ENCODE data around the gene KRTAP9-2. TPM values are rescaled to one million over a fixed set of nuclear protein-coding genes. Genes with fewer than 3 reads are reported as not detected.

Gene KRTAP9-2, protein sequence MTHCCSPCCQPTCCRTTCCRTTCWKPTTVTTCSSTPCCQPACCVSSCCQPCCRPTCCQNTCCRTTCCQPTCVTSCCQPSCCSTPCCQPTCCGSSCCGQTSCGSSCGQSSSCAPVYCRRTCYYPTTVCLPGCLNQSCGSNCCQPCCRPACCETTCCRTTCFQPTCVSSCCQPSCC
- not detected in 2 replicates for total RNA-seq

DNA sequence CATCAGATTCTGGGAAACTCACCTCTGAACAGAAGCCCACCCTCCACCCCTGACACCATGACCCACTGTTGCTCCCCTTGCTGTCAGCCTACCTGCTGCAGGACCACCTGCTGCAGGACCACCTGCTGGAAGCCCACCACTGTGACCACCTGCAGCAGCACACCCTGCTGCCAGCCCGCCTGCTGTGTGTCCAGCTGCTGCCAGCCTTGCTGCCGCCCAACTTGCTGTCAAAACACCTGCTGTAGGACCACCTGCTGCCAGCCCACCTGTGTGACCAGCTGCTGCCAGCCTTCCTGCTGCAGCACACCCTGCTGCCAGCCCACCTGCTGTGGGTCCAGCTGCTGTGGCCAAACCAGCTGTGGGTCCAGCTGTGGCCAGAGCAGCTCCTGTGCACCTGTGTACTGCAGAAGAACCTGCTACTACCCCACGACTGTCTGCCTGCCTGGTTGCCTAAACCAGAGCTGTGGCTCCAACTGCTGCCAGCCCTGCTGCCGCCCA is at the start of gene KRTAP9-2:
TSS of gene KRTAP9-2 (plus strand) at position 51 of the 498 bp plus-strand sequence. CDS start at position 58, 7 bp downstream.

DNA sequence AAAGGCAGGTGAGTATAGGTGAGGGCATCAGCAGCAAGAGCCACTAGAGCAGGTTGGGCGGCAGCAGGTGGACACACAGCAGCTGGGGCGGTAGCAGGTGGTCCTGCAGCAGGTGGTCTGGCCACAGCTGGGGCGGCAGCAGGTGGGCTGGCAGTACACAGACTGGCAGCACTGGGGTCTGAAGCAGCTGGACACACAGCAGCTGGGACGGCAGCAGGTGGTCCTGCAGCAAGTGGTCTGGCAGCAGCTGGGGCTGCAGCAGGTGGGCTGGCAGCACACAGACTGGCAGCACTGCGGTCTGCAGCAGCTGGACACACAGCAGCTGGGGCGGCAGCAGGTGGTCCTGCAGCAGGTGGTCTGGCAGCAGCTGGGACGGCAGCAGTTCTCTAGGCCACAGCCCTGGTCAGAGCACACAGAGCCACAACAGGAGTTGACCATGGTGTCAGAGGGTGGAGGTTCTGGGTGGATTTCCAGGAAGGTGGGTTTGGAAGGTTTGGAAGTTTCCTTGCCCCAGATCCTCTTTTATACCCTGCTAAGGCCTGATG is 48.6 kb upstream of the KRTAP9-2 start, which contains the start of gene KRTAP4-2:
TSS of gene KRTAP4-2 (minus strand) at position 495 of the 545 bp plus-strand sequence. CDS start at position 438, 57 bp downstream.

DNA sequence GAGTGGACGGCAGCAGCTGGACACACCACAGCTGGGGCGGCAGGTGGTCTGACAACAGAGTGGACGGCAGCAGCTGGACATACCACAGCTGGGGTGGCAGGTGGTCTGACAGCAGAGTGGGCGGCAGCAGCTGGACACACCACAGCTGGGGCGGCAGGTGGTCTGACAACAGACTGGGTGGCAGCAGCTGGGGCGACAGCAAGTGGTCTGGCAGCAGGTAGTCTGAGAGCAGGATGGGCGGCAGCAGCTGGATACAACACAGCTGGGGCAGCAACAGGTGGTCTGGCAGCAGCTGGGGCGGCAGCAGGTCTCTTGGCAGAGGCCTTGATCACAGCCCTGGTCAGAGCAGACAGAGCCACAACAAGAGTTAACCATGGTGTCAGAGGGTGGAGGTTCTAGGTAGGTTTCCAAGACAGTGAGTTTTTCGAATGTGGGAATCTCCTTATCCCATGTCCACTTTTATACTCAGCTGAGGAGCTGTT is 41.9 kb upstream of the KRTAP9-2 start, which contains the start of gene KRTAP4-1:
TSS of gene KRTAP4-1 (minus strand) at position 432 of the 482 bp plus-strand sequence. CDS start at position 375, 57 bp downstream.

DNA sequence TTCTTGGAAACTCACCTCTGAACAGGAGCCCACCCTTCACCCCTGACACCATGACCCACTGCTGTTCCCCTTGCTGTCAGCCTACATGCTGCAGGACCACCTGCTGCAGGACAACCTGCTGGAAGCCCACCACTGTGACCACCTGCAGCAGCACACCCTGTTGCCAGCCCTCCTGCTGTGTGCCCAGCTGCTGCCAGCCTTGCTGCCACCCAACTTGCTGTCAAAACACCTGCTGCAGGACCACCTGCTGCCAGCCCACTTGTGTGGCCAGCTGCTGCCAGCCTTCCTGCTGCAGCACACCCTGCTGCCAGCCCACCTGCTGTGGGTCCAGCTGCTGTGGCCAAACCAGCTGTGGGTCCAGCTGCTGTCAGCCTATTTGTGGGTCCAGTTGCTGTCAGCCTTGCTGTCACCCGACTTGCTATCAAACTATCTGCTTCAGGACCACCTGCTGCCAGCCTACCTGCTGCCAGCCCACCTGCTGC is 36.6 kb upstream of the KRTAP9-2 start, which contains the start of gene KRTAP9-1:
TSS of gene KRTAP9-1 (plus strand) at position 51 of the 482 bp plus-strand sequence. CDS start at position 51, 0 bp downstream.

DNA sequence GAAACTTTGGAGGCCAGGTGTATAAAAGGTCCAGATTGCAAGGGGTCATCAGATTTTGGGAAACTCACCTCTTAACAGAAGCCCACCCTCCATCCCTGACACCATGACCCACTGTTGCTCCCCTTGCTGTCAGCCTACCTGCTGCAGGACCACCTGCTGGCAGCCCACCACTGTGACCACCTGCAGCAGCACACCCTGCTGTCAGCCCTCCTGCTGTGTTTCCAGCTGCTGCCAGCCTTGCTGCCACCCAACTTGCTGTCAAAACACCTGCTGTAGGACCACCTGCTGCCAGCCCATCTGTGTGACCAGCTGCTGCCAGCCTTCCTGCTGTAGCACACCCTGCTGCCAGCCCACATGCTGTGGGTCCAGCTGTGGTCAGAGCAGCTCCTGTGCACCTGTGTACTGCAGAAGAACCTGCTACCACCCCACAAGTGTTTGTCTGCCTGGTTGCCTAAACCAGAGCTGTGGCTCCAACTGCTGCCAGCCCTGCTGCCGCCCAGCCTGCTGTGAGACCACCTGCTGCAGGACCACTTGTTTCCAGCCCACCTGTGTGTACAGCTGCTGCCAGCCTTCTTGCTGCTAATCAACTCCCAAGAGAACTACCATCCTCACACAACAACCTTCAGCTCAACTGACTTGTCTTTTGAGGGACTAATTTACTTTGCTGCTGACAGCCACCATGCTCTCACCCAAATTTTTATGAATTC is 6.1 kb downstream of the KRTAP9-2 start, which contains the start of gene KRTAP9-3:
TSS of gene KRTAP9-3 (plus strand) at position 51 of the 707 bp plus-strand sequence. CDS start at position 104, 53 bp downstream.

DNA sequence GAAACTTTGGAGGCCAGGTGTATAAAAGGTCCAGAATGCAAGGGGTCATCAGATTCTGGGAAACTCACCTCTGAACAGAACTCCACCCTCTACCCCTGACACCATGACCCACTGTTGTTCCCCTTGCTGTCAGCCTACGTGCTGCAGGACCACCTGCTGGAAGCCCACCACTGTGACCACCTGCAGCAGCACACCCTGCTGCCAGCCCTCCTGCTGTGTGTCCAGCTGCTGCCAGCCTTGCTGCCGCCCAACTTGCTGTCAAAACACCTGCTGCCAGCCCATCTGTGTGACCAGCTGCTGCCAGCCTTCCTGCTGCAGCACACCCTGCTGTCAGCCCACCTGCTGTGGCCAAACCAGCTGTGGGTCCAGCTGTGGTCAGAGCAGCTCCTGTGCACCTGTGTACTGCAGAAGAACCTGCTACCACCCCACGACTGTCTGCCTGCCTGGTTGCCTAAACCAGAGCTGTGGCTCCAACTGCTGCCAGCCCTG is 11.5 kb downstream of the KRTAP9-2 start, which contains the start of gene KRTAP9-8:
TSS of gene KRTAP9-8 (plus strand) at position 51 of the 489 bp plus-strand sequence. CDS start at position 104, 53 bp downstream.

DNA sequence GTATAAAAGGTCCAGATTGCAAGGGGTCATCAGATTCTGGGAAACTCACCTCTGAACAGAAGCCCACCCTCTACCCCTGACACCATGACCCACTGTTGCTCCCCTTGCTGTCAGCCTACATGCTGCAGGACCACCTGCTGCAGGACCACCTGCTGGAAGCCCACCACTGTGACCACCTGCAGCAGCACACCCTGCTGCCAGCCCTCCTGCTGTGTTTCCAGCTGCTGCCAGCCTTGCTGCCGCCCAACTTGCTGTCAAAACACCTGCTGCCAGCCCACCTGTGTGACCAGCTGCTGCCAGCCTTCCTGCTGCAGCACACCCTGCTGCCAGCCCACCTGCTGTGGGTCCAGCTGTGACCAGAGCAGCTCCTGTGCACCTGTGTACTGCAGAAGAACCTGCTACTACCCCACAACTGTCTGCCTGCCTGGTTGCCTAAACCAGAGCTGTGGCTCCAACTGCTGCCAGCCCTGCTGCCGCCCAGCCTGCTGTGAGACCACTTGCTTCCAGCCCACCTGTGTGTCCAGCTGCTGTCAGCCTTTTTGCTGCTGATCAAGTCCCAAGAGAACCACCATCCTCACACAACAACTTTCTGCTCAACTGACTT is 23.3 kb downstream of the KRTAP9-2 start, which contains the start of gene KRTAP9-4:
TSS of gene KRTAP9-4 (plus strand) at position 51 of the 604 bp plus-strand sequence. CDS start at position 85, 34 bp downstream.

DNA sequence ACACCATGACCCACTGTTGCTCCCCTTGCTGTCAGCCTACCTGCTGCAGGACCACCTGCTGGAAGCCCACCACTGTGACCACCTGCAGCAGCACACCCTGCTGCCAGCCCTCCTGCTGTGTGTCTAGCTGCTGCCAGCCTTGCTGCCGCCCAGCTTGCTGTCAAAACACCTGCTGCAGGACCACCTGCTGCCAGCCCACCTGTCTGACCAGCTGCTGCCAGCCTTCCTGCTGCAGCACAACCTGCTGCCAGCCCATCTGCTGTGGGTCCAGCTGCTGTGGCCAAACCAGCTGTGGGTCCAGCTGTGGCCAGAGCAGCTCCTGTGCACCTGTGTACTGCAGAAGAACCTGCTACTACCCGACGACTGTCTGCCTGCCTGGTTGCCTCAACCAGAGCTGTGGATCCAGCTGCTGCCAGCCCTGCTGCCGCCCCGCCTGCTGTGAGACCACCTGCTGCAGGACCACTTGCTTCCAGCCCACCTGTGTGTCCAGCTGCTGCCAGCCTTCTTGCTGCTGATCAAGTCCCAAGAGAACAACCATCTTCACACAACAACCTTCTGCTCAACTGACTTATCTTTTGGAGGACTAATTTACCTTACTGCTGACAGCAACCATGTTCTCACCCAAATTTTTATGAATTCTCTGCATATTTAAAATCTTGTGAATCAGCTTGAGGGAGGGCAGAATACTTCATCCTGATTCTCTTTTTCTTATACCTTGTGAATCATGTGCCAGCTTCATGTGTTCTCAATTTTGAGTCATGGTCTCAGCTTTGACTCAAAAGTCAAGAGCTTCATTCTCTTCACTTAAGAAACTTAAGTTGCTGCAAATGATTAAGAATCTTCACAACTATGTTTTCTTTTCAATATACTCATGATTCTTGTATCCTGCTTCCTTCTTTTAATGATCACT is 29.2 kb downstream of the KRTAP9-2 start, which contains the start of gene KRTAP9-9:
TSS of gene KRTAP9-9 (plus strand) at position 4 of the 910 bp plus-strand sequence.

DNA sequence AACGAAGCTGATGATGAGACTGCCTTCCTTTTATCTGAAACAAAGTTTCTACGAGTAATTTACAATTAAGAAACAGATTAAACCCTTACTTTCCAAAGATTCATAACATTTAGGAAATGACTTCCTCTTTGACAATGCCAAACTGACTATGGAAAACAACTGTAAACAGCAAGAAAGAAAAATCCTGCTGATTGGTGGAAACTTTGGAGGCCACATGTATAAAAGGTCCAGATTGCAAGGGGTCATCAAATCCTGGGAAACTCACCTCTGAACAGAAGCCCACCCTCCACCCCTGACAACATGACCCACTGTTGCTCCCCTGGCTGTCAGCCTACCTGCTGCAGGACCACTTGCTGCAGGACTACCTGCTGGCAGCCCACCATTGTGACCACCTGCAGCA is 38.6 kb downstream of the KRTAP9-2 start, which contains the start of gene KRTAP9-6:
TSS of gene KRTAP9-6 (plus strand) at position 301 of the 400 bp plus-strand sequence. CDS start at position 301, 0 bp downstream.

DNA sequence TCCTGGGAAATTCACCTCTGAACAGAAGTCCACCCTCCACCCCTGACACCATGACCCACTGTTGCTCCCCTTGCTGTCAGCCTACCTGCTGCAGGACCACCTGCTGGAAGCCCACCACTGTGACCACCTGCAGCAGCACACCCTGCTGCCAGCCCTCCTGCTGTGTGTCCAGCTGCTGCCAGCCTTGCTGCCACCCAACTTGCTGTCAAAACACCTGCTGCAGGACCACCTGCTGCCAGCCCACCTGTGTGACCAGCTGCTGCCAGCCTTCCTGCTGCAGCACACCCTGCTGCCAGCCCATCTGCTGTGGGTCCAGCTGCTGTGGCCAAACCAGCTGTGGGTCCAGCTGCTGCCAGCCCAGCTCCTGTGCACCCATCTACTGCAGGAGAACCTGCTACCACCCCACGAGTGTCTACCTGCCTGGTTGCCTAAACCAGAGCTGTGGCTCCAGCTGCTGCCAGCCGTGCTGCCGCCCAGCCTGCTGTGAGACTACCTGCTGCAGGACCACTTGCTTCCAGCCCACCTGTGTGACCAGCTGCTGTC is 49.3 kb downstream of the KRTAP9-2 start, which contains the start of gene KRTAP9-7:
TSS of gene KRTAP9-7 (plus strand) at position 51 of the 543 bp plus-strand sequence. CDS start at position 51, 0 bp downstream.

Other genes starting within 250 kb of the KRTAP9-2 start
- gene KRT40, start 242.3 kb upstream of the KRTAP9-2 start, total RNA-seq, result not detected in 2 replicates
- gene KRTAP3-3, start 232.5 kb upstream of the KRTAP9-2 start, total RNA-seq, result not detected in 2 replicates
- not detected in 2 replicates for gene KRTAP3-2, start 226.7 kb upstream of the KRTAP9-2 start, total RNA-seq
- not detected in 2 replicates for gene KRTAP3-1, start 217.5 kb upstream of the KRTAP9-2 start, total RNA-seq
- not detected in 2 replicates for gene KRTAP1-5, start 199.4 kb upstream of the KRTAP9-2 start, total RNA-seq
- not detected in 2 replicates for gene KRTAP1-4, start 196.5 kb upstream of the KRTAP9-2 start, total RNA-seq
- not detected in 2 replicates for gene KRTAP1-3, start 191.8 kb upstream of the KRTAP9-2 start, total RNA-seq
- not detected in 2 replicates for gene KRTAP1-1, start 185.2 kb upstream of the KRTAP9-2 start, total RNA-seq
- not detected in 2 replicates for gene KRTAP2-1, start 179.3 kb upstream of the KRTAP9-2 start, total RNA-seq
- gene KRTAP2-2, start 171.4 kb upstream of the KRTAP9-2 start, total RNA-seq, result not detected in 2 replicates
- gene KRTAP2-3, start 166.5 kb upstream of the KRTAP9-2 start, total RNA-seq, result 0.15 and 0.62 TPM in 2 replicates
- gene KRTAP2-4, start 160.8 kb upstream of the KRTAP9-2 start, total RNA-seq, result not detected in 2 replicates
- gene KRTAP4-7, start 142.5 kb upstream of the KRTAP9-2 start, total RNA-seq, result not detected in 2 replicates
- not detected in 2 replicates for gene KRTAP4-8, start 128.5 kb upstream of the KRTAP9-2 start, total RNA-seq
- not detected in 2 replicates for gene KRTAP4-16, start 124.4 kb upstream of the KRTAP9-2 start, total RNA-seq
- not detected in 2 replicates for gene KRTAP4-9, start 121.3 kb upstream of the KRTAP9-2 start, total RNA-seq
- not detected in 2 replicates for gene KRTAP4-11, start 108.3 kb upstream of the KRTAP9-2 start, total RNA-seq
- gene KRTAP4-12, start 102.5 kb upstream of the KRTAP9-2 start, total RNA-seq, result not detected in 2 replicates
- gene KRTAP4-6, start 86.1 kb upstream of the KRTAP9-2 start, total RNA-seq, result not detected in 2 replicates
- gene KRTAP4-5, start 76.8 kb upstream of the KRTAP9-2 start, total RNA-seq, result not detected in 2 replicates
- not detected in 2 replicates for gene KRTAP4-4, start 65.9 kb upstream of the KRTAP9-2 start, total RNA-seq
- gene KRTAP4-3, start 58.4 kb upstream of the KRTAP9-2 start, total RNA-seq, result not detected in 2 replicates
- not detected in 2 replicates for gene KRTAP4-2, start 48.4 kb upstream of the KRTAP9-2 start, total RNA-seq
- gene KRTAP4-1, start 41.7 kb upstream of the KRTAP9-2 start, total RNA-seq, result not detected in 2 replicates
- gene KRTAP9-1, start 36.8 kb upstream of the KRTAP9-2 start, total RNA-seq, result not detected in 2 replicates
- not detected in 2 replicates for gene KRTAP9-3, start 5.8 kb downstream of the KRTAP9-2 start, total RNA-seq
- not detected in 2 replicates for gene KRTAP9-8, start 11.4 kb downstream of the KRTAP9-2 start, total RNA-seq
- gene KRTAP9-4, start 23.0 kb downstream of the KRTAP9-2 start, total RNA-seq, result not detected in 2 replicates
- gene KRTAP9-9, start 28.7 kb downstream of the KRTAP9-2 start, total RNA-seq, result not detected in 2 replicates
- gene KRTAP9-6, start 38.7 kb downstream of the KRTAP9-2 start, total RNA-seq, result not detected in 2 replicates
- gene KRTAP9-7, start 49.0 kb downstream of the KRTAP9-2 start, total RNA-seq, result not detected in 2 replicates
- not detected in 2 replicates for gene KRTAP29-1, start 76.2 kb downstream of the KRTAP9-2 start, total RNA-seq
- gene KRTAP16-1, start 82.7 kb downstream of the KRTAP9-2 start, total RNA-seq, result not detected in 2 replicates
- not detected in 2 replicates for gene KRTAP17-1, start 89.1 kb downstream of the KRTAP9-2 start, total RNA-seq
- gene KRT33A, start 124.2 kb downstream of the KRTAP9-2 start, total RNA-seq, result not detected in 2 replicates
- gene KRT33B, start 143.2 kb downstream of the KRTAP9-2 start, total RNA-seq, result 0.47 TPM in 1 of 2 replicates, not detected in the other
- gene KRT34, start 155.7 kb downstream of the KRTAP9-2 start, total RNA-seq, result 3.3 and 6.6 TPM in 2 replicates
- 0.23 TPM in 1 of 2 replicates, not detected in the other for gene KRT31, start 171.0 kb downstream of the KRTAP9-2 start, total RNA-seq
- not detected in 2 replicates for gene KRT37, start 197.9 kb downstream of the KRTAP9-2 start, total RNA-seq
- gene KRT38, start 214.3 kb downstream of the KRTAP9-2 start, total RNA-seq, result not detected in 2 replicates
- 0.30 TPM in 1 of 2 replicates, not detected in the other for gene KRT32, start 240.7 kb downstream of the KRTAP9-2 start, total RNA-seq